Measurements from ENCODE around the gene HDGFL2.
"Not testable (repeated sequence)": the region's sequence is repeated elsewhere in the genome, so short reads cannot be mapped to it uniquely, and the experiment has no call there.

HDGFL2 gene

DNA sequence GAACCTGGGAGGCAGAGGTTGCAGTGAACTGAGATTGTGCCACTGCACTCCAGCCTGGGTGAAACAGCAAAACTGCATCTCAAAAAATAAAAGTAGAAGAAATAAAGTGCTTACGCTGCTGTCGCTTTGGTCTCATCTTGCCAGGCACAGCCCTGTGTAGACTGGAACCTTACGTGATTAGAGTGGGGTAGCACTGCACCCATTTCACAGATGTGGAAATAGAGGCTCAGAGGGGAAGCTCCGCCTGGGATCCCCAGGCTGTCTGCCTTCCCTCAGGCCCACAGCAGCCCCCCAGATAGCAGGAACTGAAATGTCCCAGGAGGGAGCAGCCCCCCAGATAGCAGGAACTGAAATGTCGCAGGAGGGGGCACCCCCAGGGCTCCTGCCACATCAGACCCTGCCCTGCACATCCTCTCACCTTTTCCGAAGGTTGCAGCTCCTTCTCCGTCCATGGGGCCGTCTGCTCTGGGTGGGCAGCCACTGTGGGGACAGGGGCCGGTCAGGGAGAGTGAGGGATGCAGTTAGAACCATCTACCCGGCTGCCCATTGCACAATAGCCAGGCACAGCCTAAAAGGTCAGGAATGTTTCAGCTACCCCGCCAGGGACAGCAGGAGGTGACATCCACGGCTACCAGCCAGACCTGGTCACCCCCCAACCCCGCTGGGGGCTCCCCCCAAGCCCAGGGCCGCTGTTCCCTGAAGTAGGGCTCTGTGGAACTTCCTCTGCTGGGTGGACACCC, 44.3 kb downstream of the HDGFL2 start:
- DNase-seq (ENCODE audit: low read depth in 2 of 2): no peak

DNA sequence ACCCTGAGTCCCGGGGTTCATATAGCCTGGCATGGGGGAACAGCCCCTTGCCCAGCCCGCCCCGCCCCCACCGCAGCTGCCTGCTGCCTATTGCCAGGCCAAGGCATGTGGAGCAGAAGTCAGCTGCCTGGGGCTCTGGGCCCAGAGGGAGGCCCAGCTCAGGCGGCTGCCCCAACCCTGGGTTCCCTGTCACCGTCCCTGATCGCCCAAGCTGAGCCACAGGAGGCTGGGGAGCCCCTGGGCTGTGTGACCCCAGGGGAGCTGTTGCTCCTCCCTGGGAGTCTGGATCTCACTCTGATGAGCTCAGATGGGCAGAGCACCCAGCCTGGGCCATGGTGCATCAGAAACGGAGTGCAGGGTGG, 44.8 kb downstream of the HDGFL2 start:
- DNase-seq (ENCODE audit: low read depth in 2 of 2): no peak

DNA sequence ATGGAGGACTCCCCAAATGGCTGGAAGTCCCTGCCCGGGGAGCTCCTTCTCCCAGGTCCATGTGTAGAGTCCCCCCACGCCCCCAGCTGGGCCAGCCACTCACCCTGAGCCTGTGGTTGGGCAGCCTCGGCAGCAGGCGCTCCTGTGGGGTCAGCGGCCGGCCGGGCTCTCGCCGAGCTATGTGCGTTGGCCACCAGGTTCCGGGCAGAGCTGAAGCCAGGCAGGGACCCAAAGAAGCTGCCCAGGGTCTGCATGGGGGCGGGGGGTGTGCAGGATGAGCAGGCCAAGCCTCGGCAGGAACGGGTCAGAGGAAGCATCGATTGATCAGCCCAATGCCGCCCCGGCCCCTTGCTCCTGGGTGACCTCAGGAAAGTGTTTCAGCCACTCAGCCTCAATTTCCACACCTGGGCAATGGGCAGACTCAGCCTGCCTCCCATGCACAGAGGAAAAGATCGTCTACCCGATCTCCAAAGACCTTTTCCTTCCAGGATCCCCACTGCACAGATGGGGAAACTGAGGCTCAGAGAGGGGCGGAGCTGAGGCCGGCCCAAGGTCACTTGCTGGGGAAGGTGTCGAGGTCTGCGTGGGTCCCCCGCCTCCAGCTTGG, 45.5 kb downstream of the HDGFL2 start:
- no peak for DNase-seq (ENCODE audit: low read depth in 2 of 2)

DNA sequence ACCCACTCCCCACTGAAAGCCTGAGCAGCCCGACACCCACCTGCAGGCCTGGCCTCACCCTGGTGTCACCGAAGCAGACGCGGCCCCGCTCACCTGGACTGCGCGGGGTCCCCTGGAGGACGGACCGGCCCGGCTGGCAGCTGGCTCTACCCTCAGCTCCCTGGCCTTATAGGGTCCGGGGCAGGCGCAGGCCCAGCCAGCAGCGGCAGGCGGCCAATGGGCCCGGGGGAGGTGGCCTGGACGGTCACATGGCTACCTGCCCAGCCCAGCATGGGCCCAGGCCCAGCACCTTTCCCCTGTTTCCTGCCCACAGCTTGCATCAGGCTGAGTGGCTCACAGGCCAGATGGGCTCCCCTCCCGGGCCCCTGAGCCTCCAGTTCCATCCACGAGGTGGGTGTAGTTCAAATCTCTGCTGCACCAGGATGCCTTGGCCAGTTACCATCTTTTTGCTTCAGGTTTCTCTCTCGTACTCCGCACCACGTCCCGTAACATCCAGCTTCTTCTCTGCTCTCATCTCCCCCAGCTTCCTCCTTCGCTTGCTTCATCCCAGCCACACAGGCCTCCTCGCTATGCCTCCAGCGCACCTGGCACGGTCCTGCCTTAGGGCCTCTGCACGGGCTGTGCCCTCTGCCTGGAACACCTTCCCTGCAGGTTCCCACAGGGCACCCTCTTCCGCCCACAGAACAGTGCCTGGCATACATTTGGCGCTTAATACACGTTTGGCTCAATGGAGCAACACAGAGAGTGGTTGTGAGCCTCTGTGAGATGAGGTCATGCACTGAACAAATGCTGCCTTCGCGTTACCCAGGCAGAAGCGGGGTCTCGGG, 46.5 kb downstream of the HDGFL2 start, which contains the start of gene PLIN4:
TSS of gene PLIN4 (minus strand) at position 142 of the 827 bp plus-strand sequence. CDS start 214 bp downstream, outside the sequence.
- no peak for DNase-seq (ENCODE audit: low read depth in 2 of 2)

DNA sequence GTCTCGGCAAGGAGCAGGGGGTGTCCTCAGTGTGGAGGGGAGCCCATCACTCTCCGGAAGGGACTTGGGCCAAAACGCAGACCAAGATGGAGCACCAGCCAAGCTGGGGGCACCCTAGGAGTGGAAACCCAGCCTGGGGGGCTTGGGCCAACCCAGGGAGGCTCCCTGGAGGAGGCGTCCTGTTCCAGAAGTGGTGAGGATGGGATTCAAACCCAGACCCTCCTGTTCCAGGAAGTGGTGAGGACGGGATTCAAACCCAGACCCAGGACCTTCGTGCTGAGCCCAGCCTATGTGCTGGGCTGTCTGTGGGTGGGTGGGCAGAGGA, 47.0 kb downstream of the HDGFL2 start:
- no peak for DNase-seq (ENCODE audit: low read depth in 2 of 2)

DNA sequence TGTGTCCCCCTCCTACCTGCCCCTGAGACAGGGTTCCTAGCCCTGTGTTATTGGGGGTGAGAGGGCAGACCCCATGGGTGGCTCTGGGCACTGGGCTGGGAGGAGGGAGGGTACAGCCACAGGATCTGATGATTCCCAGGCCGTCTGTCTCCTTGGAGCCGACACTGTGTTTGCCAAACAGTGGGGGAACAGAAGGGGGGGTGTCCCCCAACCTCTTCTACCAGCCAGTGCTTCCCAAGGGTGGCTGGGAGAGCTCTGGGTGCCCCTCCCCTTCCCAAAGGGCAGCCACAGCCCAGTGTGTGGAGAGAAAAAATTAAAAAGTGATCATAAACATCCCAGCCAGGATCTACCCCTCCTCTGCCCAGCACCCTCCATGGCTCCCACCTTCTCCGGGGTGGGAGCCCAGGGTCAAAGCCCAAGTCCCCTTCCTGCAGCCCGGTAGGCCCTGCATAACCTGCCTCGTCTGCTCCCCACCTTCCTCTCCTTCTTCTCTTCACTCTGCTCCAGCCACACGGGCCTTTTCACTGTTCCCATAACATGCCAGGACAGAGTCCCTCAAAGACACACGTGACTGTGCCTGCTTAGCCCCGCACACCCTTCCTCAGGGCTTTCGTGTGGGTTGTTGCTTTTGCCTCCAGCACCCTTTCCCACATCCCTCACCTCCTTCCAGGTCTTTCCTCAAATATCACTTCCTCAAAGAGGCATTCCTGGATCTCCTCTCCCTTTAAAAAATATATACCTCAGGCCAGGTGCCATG, 47.6 kb downstream of the HDGFL2 start:
- no peak for DNase-seq (ENCODE audit: low read depth in 2 of 2)

DNA sequence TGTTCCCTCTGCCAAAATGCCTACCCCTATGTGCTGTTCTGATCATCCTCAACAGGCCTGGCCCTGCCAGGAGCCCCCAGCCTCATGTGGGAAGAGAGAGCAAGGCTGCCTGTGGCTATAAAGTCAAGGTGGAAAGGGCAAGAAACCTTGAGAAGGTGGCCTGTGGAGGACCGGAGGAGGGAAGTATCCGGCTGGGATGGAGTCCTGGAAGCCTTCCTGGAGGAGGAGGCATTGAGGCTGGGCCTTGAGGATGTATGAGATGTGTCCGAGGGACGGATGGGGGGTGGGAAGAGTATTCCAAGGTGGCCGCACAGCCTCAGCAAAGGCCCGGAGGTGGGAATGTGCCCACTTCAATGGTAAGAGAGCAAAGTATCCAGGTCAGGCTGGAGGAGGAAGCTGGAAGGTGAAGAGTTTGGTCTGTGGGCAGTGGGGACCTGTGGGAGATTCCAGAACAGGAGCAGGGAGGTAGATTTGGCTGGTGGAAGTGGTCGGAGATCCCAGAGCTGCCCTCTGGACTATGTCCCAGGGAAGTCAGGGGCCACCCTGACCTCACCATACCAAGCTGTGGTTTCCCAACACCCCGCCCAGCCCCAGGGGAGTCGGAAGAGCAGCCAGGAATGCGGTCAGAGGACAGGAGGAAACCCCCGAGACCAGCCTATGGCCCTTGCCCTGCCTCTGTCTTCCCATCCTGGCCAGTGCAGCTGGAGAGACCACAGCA, 49.2 kb downstream of the HDGFL2 start:
- DNase-seq (ENCODE audit: low read depth in 2 of 2): no peak

DNA sequence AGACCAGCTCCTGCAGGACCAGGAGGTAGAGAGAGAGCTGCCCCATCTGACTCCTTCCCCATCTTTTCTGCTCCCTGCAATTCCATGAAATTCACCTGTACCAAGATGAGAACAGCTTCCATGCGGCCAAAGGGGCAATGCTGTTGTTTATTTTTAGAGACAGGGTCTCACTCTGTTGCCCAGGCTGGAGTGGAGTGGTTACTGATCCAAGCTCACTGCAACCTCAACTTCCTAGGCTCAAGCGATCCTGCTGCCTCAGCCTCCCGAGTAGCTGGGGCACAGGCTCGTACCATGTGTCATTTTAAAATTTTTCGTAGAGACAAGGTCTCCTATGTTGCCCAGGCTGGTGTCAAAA, 49.8 kb downstream of the HDGFL2 start:
- DNase-seq (ENCODE audit: low read depth in 2 of 2): no peak

DNA sequence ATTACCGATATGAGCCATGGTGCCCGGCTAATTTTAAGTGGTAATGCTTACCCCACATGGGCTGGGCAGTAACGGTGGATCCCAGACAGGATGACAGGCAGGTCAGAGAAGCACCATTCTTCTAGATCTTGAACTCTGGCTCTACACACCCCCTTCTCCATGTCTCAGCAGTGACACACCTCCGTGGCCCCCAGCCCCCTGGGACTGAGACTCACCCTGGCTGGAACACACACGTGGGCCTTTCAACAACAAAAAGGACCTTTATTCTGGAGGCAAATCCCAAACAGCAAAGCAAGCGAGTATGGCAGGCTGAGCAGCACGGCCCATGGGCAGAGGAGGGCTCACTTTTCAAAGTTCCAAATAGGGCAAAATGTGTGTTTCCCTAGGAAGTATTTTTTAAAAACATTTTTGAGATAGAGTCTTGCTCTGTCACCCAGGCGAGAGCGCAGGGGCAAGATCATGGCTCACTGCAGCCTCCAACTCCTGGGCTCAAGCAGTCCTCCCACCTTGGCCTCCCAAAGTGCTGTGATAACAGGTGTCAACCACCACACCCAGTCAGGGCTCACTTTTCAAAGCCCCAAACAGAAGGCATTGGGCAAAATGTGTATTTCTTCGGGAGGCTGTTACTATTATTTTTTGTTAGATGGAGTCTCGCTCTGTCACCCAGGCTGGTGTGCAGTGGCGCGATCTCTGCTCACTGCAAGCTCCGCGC, 50.4 kb downstream of the HDGFL2 start:
- DNase-seq (ENCODE audit: low read depth in 2 of 2): no peak

DNA sequence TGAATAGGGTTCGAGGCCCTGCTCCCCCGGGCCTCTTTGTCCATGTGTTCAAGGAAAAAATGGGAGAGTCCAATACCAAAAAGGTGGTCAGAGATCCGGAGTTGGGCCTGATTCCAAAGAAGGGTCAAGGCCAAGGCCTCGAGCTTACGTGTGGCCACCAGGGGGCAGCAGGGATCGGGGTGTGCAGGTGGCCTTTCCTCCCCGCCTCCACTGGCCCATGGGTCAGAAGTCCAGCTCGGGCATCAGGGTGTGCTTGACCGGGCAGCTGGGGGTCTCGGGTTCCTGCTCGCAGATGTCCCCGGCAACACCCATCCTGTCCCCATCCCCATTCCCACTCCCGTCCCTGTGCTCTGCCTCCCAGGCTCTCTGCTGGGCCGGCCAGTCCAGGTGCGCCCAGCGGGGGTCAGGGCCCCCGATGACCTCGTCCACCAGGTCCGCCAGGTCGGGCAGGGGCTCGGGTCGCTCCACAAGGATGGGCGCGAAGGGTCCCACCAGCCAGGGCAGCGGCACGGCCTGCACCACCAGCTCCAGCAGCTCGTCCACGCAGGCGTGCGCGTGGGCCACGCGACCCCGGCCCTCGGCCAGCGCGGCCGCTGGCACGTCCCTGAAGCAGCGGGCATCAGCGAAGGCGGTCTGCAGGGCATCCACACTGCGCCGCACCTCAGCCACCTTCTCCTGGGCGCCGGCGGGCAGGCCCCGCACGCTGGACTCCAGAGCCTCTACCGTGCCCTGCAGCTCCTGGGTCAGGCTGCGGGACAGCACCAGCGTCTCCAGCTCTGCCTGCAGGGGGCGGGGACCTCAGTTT, 51.4 kb downstream of the HDGFL2 start:
- DNase-seq (ENCODE audit: low read depth in 2 of 2): no peak

DNA sequence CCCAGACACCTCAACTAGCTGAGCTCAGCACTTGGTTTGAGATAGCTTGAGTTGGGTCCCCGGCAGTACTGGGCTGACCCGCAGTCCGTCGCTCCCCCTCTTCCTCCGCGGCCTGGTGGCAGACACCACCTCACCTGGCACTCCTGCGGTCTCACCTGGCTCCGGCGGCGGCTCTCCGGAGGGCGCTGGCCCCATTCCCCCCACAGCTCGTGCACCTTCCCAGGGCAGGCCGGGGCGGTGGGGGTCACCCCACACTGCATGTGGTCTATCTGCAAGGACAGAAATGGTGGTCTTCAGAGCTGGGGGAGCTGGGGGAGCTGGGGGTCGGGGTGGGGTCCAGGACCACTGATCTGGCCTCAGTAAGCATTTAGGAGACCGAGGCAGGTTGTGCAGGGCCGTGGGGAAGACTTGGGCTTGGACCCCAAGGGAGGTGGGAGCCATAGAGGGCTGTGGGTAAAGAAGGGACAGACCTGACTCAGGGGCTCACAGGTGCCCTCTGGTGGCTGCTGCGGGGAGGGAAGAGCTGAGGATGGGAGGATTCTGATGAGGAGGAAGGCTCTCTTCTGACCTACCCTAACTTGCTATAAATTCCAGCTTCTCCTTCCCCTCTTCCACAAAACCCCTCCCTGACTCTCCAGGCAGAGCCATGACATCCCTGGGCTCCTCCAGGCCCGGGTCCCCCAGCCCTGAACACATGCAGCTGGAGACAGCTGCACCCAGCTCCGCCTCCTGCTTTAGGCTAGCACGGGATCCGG, 52.9 kb downstream of the HDGFL2 start:
- peak; percentile 41 to 57 for DNase-seq (ENCODE audit: low read depth in 2 of 2)

DNA sequence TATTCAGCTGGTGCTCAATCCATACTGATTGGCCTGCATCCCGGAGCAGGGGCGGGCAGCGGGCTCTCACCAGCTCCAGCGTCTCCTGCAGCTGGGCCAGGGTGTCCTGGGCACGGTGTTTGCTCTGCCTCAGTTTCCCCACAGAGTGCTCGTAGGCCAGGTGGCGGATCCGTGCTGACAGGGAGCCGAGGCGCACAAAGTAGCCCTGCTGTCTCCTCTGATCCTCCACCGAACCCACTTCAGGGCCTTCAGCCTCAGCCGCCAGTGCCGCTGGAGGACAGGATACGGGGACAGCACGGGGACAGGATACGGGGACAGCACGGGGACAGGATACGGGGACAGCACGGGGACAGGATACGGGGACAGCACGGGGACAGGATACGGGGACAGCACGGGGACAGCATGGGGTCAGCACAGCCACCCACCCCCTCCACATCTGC, 53.5 kb downstream of the HDGFL2 start:
- DNase-seq (ENCODE audit: low read depth in 2 of 2): no peak

DNA sequence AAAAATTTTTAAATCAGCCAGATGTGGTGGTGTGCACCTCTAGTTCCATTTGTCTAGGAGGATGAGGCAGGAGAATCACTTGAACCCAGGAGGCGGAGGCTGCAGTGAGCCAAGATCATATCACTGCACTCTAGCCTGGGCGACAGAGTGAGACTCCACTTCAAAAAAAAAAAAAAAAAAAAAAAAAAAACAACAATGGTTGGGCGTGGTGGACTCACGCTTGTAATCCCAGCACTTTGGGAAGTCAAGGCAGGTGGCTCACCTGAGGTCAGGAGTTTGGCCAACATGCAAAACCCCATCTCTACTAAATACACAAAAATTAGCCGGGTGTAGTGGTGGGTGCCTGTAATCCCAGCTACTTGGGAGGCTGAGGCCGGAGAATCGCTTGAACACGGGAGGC, 55.3 kb downstream of the HDGFL2 start:
- not testable (repeated sequence) for DNase-seq (ENCODE audit: low read depth in 2 of 2)

DNA sequence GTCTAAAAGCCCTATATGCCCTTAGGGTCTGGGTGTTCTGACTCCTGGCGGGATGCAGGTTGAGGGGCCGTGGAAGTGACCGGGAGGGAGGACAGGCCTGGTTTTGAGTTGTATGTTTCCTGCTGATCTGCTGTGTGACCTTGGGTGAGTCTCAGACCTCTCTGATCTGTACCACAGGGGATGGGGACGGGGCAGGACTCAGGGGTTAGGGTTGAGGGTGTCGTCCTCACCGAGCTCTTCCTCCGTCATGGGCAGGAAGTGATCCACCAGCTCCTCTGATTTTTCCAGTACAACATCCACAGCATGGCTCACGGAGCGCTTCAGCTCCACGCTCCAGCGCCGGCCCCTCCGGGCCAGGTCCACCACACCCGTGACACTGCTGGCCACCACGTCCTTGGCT, 56.7 kb downstream of the HDGFL2 start:
- DNase-seq (ENCODE audit: low read depth in 2 of 2): no peak

DNA sequence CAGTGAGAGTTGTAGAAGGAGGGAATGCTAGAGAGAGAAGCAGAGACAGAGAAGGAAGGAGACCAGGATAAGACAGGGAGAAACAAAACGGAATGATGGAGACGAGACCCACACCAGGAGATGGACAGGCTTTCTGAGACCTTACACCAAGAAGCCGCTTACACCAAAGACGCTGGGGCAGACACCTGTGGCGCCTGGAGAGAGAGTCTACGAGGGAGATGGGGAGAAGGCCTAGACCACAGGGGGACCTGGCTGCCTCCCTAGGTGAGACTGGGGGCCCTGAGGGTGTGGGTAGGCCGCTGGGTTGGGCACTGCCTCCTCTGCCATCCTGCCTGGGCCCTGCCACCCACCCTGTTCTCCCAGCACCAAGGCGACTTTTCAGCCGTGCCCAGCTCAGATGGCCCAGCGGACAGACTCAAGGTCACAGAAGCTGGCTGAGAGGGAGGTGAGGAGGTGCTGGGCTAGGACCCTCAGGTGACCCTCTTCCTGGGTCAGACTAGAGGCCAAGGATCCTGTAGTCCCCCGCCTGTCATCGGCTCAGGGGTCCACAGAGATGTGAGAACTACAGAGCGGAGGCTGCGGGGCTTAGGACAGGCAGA, 57.9 kb downstream of the HDGFL2 start:
- no peak for DNase-seq (ENCODE audit: low read depth in 2 of 2)

DNA sequence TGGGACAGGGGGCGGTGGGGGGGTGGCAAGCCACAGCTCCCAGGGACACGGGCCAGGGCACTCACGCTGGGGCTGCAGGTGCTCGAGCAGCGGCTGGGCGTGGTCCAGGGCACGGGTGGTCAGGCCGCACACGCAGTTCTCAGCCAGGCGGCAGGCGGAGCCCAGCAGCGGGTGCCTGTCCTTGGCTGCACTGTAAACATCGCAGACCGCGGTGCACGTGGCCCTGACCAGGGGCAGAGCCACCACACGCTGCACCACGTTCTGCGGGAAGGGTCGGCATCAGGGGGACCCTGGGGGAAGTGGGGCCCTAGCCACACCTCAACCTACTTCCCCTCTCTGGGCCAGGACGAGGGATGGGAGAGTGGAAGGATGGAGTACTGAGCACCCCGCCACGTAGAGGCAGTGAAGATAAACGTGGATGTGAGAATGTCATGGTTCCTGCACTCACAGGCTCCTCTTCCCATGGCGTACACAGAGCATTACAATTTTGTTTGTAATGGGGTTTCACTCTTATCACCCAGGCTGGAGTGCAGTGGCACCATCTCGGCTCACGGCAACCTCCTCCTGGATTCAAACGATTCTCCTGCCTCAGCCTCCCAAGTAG, 59.6 kb downstream of the HDGFL2 start:
- DNase-seq (ENCODE audit: low read depth in 2 of 2): no peak

DNA sequence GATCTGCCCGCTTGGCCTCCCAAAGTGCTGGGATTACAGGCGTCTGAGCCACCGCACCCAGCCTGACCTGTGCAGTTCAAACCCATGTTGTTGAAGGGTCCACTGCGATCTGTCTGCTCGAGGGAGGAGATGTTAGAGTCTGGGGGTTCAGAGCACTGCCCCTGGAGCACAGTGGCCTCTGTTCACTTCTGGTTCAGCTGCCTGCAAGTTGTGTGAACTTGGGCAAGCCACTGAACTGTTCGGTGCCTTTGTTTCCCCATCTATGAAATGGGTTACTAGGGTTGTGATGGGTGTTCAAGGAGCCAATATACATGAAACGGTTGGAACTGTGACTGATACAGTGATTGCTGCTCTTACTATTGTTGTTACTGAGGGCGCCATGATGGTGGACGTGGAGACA, 61.2 kb downstream of the HDGFL2 start:
- DNase-seq (ENCODE audit: low read depth in 2 of 2): no peak

DNA sequence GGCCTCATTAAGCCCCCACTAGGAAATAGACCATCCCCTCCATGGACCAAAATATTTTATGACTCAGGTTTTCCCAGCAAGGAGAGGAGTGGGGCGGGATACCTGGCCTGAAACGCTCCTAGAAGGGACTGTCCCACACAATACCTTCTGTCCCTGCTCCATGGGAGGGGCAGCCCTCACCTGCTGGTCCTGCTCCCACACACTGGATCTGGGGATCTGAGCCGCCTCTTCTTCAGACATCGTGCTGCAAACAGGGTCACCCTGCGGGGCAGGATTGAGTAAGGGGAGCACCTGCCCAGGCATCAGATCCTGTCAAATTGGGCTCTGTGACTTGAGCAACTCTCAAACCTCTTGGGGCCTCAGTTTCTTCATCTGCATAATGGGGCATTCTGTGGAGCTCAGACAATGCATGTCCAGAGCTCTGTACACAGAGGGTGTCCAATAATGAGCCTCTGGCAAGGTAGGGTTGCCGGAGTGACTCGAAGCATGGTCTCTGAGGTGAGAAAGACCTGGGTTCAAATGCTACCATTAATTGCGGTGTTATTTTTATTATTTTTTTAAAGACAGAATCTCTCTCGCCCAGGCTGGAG, 61.8 kb downstream of the HDGFL2 start:
- no peak for DNase-seq (ENCODE audit: low read depth in 2 of 2)
